HCT116 (cell line): Measurements from ENCODE around the gene MMP10.

Source experiments
- ATF3 ChIP-seq: IDR thresholded peaks from 2 replicates; pipeline ENCODE4 v1.6.1; 2012
- CTCF ChIP-seq, 3 experiments: fragments of 200-600 bp in 1 of 3; sonication (generic) in 1 of 3; IDR thresholded peaks in 2 of 3; conservative IDR thresholded peaks in 1 of 3; 2 replicates each; pipeline ENCODE4 v1.5.1; 2012 to 2017; ENCODE audit warnings: low read depth in 2 of 3, low read length in 2 of 3, antibody characterized with exemption in 1 of 3, borderline replicate concordance in 1 of 3, control low read depth in 1 of 3, mild to moderate bottlenecking in 1 of 3, mixed read lengths in 1 of 3, mixed run types in 1 of 3, moderate library complexity in 1 of 3; ENCODE audit not compliant: insufficient read depth in 1 of 3
- EZH2 ChIP-seq: fragments of 200-600 bp; sonication (generic); IDR thresholded peaks from 2 replicates; pipeline ENCODE4 v1.6.1; 2017; ENCODE audit warnings: antibody characterized with exemption, mixed run types
- POLR2A ChIP-seq: IDR thresholded peaks from 2 replicates; pipeline ENCODE4 v1.7.0; 2011; ENCODE audit warnings: borderline replicate concordance; ENCODE audit not compliant: insufficient read depth, insufficient read length; ENCODE audit errors: extremely low read depth
- POLR2AphosphoS5 ChIP-seq: IDR thresholded peaks from 2 replicates; pipeline ENCODE4 v1.6.1; 2011; ENCODE audit warnings: mild to moderate bottlenecking, low read depth, low read length, moderate library complexity
- REST ChIP-seq: IDR thresholded peaks from 2 replicates; pipeline ENCODE4 v1.6.1; 2012; ENCODE audit warnings: low read depth
- ZBTB33 ChIP-seq: IDR thresholded peaks from 2 replicates; pipeline ENCODE4 v1.6.1; 2011; ENCODE audit warnings: mild to moderate bottlenecking, low read length, moderate library complexity; ENCODE audit not compliant: insufficient replicate concordance; ENCODE audit errors: extremely low read depth
- ZFX ChIP-seq: fragments of 450-650 bp; IDR thresholded peaks from 2 replicates; pipeline ENCODE4 v1.6.1; 2017

- no peak for TF ChIP-seq CTCF (IDR thresholded peaks at IDR 0.05 in 2 of 3, conservative IDR thresholded peaks at IDR 0.05 in 1 of 3; ENCODE audit: borderline replicate concordance in 1 of 3, insufficient read depth in 1 of 3, low read depth in 2 of 3, low read length in 2 of 3)
- TF ChIP-seq EZH2, result no peak
- no peak for TF ChIP-seq POLR2A
- TF ChIP-seq ATF3, result no peak
- TF ChIP-seq POLR2AphosphoS5, result no peak
- no peak for TF ChIP-seq ZBTB33
- TF ChIP-seq ZFX, result no peak
- no peak for TF ChIP-seq REST
Measured at GRCh38 chr11:102767800-102768199, 12.6 kb downstream of the MMP10 start.
